A673 (cell line): ENCODE measurements around the gene ZNF516.

Experiments
- CTCF ChIP-seq: fragments of 300-800, 200-600 bp; sonication (generic); conservative IDR thresholded peaks from 2 replicates; pipeline ENCODE4 v1.5.1; 2017; ENCODE audit warnings: low read depth, mild to moderate bottlenecking, antibody characterized with exemption, low read length, moderate library complexity, mixed read lengths
- EZH2 ChIP-seq: fragments of 200-600 bp; sonication (generic); IDR thresholded peaks from 2 replicates; pipeline ENCODE4 v1.6.1; 2017; ENCODE audit warnings: borderline replicate concordance, low read depth, mild to moderate bottlenecking, mixed read lengths, antibody characterized with exemption, low read length; ENCODE audit not compliant: poor library complexity, severe bottlenecking

GRCh38 chr18:76328140-76328539 lies 166.9 kb downstream of the ZNF516 start:
- TF ChIP-seq CTCF (no peak), EZH2 (no peak)
